ENCODE data around the gene BMPER.
A peak's percentile ranks its signal among the peaks of the same experiment; 100 is the strongest.

BMPER gene

GRCh38 chr7:33887266-33887975, 17.9 kb upstream of the BMPER start:
- no peak for DNase-seq (ENCODE audit: low read depth in 1 of 2, low spot score in 1 of 2)

- DNase-seq (ENCODE audit: low read depth in 1 of 2, low spot score in 1 of 2) = no peak
These were observed 17.2 kb upstream of the BMPER start for GRCh38 chr7:33888166-33888565.

- DNase-seq (ENCODE audit: low read depth in 1 of 2, low spot score in 1 of 2) = no peak
These were observed 12.4 kb upstream of the BMPER start for GRCh38 chr7:33892945-33893344.

- no peak for DNase-seq (ENCODE audit: low read depth in 1 of 2, low spot score in 1 of 2)
These were observed 12.0 kb upstream of the BMPER start for GRCh38 chr7:33893377-33893776.

GRCh38 chr7:33895025-33895804, 10.1 kb upstream of the BMPER start:
- peak; percentile 29 to 34 for DNase-seq (ENCODE audit: low read depth in 1 of 2, low spot score in 1 of 2)

GRCh38 chr7:33900501-33900900, 4.8 kb upstream of the BMPER start:
- no peak for DNase-seq (ENCODE audit: low read depth in 1 of 2, low spot score in 1 of 2)

GRCh38 chr7:33901199-33901598, 4.1 kb upstream of the BMPER start:
- no peak for DNase-seq (ENCODE audit: low read depth in 1 of 2, low spot score in 1 of 2)

- DNase-seq (ENCODE audit: low read depth in 1 of 2, low spot score in 1 of 2) = no peak
These were observed 3.5 kb upstream of the BMPER start for GRCh38 chr7:33901847-33902246.

- DNase-seq (ENCODE audit: low read depth in 1 of 2, low spot score in 1 of 2) = no peak
These were observed 2.6 kb upstream of the BMPER start for GRCh38 chr7:33902746-33903145.

GRCh38 chr7:33903791-33904680, 1.3 kb upstream of the BMPER start:
- no peak for DNase-seq (ENCODE audit: low read depth in 1 of 2, low spot score in 1 of 2)

- DNase-seq (ENCODE audit: low read depth in 1 of 2, low spot score in 1 of 2) = no peak
These were observed 504 bp upstream of the BMPER start for GRCh38 chr7:33904681-33905388.

GRCh38 chr7:33906697-33907096, 1.4 kb downstream of the BMPER start:
- DNase-seq (ENCODE audit: low read depth in 1 of 2, low spot score in 1 of 2) = no peak

GRCh38 chr7:33907625-33908024, 2.3 kb downstream of the BMPER start:
- DNase-seq (ENCODE audit: low read depth in 1 of 2, low spot score in 1 of 2) = no peak

- no peak for DNase-seq (ENCODE audit: low read depth in 1 of 2, low spot score in 1 of 2)
These were observed 4.0 kb downstream of the BMPER start for GRCh38 chr7:33909318-33909717.

GRCh38 chr7:33909755-33910154, 4.4 kb downstream of the BMPER start:
- DNase-seq (ENCODE audit: low read depth in 1 of 2, low spot score in 1 of 2) = no peak

GRCh38 chr7:33910756-33911155, 5.4 kb downstream of the BMPER start:
- no peak for DNase-seq (ENCODE audit: low read depth in 1 of 2, low spot score in 1 of 2)

- no peak for DNase-seq (ENCODE audit: low read depth in 1 of 2, low spot score in 1 of 2)
These were observed 11.2 kb downstream of the BMPER start for GRCh38 chr7:33916357-33917081.

GRCh38 chr7:33917661-33918060, 12.3 kb downstream of the BMPER start:
- DNase-seq (ENCODE audit: low read depth in 1 of 2, low spot score in 1 of 2) = no peak

GRCh38 chr7:33918438-33919143, 13.3 kb downstream of the BMPER start:
- DNase-seq (ENCODE audit: low read depth in 1 of 2, low spot score in 1 of 2) = no peak

- DNase-seq (ENCODE audit: low read depth in 1 of 2, low spot score in 1 of 2) = no peak
These were observed 14.1 kb downstream of the BMPER start for GRCh38 chr7:33919449-33919848.
